ENCODE measurements around the gene CTDNEP1.

The CTDNEP1 gene

DNA sequence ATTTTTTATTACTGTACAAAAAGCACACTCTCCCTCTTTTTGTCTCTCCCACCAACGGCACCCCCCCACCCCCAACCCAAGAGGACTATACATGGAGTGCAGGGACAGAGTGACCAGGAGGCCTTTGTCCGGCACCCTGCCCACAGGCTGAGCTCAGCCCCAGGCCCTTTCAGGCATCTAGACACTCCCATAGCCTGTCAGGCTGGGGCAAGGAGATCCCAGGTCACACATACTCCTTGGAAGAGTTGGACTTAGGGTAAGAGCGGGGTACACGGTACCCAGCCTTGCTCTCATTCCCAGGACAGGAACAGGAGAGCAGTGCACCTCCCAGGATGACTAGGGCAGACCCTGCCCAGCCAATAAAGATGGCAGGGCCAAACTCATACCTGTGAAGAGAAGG, 8.6 kb upstream of the CTDNEP1 start:
- TF ChIP-seq, protein P1, sequence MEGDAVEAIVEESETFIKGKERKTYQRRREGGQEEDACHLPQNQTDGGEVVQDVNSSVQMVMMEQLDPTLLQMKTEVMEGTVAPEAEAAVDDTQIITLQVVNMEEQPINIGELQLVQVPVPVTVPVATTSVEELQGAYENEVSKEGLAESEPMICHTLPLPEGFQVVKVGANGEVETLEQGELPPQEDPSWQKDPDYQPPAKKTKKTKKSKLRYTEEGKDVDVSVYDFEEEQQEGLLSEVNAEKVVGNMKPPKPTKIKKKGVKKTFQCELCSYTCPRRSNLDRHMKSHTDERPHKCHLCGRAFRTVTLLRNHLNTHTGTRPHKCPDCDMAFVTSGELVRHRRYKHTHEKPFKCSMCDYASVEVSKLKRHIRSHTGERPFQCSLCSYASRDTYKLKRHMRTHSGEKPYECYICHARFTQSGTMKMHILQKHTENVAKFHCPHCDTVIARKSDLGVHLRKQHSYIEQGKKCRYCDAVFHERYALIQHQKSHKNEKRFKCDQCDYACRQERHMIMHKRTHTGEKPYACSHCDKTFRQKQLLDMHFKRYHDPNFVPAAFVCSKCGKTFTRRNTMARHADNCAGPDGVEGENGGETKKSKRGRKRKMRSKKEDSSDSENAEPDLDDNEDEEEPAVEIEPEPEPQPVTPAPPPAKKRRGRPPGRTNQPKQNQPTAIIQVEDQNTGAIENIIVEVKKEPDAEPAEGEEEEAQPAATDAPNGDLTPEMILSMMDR (conservative IDR thresholded peaks at IDR 0.05; ENCODE audit: low read depth, low read length), result no peak
- no peak for DNase-seq (ENCODE audit: low read depth)
- H3K4me3 ChIP-seq (ENCODE audit: low read length), result no peak overlapping the region

DNA sequence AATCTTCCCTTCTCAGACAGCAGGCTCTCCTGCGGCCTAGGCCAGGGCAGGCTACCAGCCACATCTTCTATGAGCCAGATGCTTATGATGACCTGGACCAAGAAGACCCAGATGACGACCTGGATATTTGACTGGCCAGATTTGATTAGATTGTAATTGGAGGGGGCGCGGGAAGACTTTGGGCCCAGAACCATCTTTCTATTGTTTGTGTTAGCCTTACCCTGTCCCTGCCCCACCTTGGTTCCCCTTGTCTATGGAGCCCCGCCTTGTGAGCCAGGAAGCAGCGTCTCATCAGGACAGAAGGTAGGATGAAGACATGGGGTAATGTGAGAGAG, 8.0 kb upstream of the CTDNEP1 start:
- no peak overlapping the region for H3K4me3 ChIP-seq (ENCODE audit: low read length)
- DNase-seq (ENCODE audit: low read depth), result no peak
- TF ChIP-seq, protein P1 (conservative IDR thresholded peaks at IDR 0.05; ENCODE audit: low read depth, low read length), result no peak

DNA sequence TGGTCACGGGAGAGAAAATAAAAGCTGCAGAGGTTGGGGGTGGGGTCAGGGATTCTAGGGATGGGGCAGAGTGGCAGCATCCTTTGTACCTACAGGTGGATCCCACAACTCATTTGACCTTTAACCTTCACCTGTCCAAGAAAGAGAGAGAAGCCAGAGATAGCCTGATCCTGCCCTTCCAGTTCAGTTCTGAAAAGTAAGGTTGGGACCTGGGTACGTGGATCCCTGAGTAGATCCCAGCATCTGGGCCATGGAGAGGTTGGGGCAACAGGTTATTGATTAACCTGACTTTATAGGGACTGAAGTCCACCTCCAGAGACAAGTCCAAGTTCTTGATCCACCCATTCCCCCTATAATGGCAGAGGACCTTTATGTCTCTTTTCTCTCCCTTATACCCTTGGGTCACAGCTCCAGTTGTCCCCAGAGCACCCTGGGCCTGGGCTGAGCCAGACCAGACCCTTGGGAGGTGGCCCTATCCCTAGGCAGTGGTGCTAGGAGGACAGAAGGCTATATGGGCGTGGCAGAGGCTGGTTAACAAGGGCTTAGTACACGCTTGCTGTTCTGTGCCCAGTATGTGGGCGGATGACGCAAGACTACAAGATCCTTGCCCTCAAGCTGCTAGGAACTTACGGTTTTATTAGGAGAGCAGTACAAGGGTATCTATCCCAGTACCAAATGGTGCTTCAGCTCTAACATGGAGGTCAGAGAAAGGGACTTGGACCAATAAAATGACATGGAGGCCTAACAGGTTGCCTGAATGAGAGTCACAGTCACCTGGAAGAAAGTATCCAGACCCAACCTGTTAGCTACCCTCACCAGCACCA, 7.4 kb upstream of the CTDNEP1 start:
- no peak for DNase-seq (ENCODE audit: low read depth)
- TF ChIP-seq, protein P1 (conservative IDR thresholded peaks at IDR 0.05; ENCODE audit: low read depth, low read length), result no peak
- no peak overlapping the region for H3K4me3 ChIP-seq (ENCODE audit: low read length)

DNA sequence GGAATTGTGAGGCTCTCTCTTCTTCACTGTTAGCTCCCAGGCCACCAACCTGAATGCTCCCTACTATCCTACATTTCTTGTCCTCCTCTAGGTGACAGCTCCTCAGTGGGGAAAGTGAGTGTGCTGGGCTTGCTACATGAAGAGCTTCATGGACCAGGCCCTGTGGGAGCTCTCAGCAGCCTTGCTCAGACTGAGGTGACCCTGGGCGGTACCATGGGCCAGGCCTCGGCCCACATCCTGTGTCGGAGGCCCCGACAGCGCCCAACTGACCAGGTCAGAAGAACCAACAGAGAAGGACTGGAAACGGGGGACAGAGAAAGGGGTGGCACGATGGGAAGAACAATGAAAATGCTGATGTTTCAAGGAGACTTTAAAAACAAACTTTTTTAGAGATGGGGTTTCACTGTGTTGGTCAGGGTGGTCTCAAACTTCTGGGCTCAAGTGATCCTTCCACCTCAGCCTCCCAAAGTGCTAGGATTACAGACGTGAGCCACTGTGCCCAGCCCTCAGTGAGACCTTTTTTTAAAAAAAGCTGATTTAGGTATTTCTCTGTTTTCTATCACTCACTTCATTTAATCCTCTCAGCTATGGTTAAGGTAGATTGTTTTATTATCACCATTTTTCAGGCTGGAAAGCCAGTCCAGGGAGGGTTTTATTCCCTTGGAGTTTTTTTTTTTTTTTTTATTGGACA, 5.4 kb upstream of the CTDNEP1 start:
- no peak for DNase-seq (ENCODE audit: low read depth)
- TF ChIP-seq, protein P1 (conservative IDR thresholded peaks at IDR 0.05; ENCODE audit: low read depth, low read length), result no peak

DNA sequence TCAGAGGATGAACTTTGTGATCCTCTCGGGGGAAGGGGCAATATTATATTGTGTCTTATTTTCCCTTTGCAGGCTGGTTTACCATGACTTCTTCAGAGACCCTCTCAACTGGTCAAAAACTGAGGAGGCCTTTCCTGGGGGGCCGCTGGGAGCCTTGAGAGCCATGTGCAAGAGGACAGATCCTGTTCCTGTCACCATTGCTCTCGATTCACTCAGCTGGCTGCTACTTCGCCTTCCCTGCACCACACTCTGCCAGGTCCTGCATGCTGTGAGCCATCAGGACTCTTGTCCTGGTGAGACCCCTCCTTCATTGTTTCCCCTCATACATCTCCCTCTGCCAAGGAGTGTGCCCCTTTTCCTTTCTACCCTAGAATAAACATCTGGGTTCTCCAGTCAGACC, 3.0 kb upstream of the CTDNEP1 start:
- TF ChIP-seq, protein P1 (conservative IDR thresholded peaks at IDR 0.05; ENCODE audit: low read depth, low read length), result no peak
- DNase-seq (ENCODE audit: low read depth), result no peak
- H3K4me3 ChIP-seq (ENCODE audit: low read length), result no peak overlapping the region

More for the DNA sequence above, 5.4 kb upstream of the CTDNEP1 start:
- no peak overlapping the region for H3K4me3 ChIP-seq (ENCODE audit: low read length)

DNA sequence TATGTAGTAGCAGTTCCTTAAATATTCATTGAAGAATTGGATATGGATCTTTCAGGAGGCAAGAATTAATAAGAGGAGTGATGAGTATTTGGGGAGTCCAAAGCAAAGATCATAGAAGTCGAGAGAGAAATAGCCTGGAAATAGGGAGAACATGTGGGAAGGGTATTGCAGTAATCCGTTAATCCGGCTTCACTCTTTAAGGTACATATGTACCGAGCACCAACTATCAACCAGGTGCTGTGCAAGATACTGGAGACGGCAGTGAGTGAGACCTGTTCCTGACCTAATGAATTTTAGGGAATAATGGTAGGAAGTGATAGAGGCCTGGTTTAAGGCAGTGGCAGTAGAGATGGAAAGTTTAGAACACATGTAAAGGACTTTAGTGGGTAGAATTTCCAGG, 1.5 kb upstream of the CTDNEP1 start:
- peak overlapping the region; percentile 89 for H3K4me3 ChIP-seq (ENCODE audit: low read length)
- TF ChIP-seq, protein P1 (conservative IDR thresholded peaks at IDR 0.05; ENCODE audit: low read depth, low read length), result no peak
- no peak for DNase-seq (ENCODE audit: low read depth)

All from retinal pigment epithelial cell (primary cell).